ENCODE results near the gene WWC1.

GRCh38 chr5:168329302-168329701 is 37.9 kb downstream of the WWC1 start:
- no peak for TF ChIP-seq CTCF (IDR thresholded peaks at IDR 0.05 in 4 of 5, conservative IDR thresholded peaks at IDR 0.05 in 1 of 5)
- TF ChIP-seq POLR2A (IDR thresholded peaks at IDR 0.05) = no peak
